Measurements from ENCODE around the gene SNRPD2. TPM values are rescaled to one million over a fixed set of nuclear protein-coding genes. Genes with fewer than 3 reads are reported as not detected.

SNRPD2 gene
- total RNA-seq, 2 donors from 2014 or later: 389 to 427 TPM

DNA sequence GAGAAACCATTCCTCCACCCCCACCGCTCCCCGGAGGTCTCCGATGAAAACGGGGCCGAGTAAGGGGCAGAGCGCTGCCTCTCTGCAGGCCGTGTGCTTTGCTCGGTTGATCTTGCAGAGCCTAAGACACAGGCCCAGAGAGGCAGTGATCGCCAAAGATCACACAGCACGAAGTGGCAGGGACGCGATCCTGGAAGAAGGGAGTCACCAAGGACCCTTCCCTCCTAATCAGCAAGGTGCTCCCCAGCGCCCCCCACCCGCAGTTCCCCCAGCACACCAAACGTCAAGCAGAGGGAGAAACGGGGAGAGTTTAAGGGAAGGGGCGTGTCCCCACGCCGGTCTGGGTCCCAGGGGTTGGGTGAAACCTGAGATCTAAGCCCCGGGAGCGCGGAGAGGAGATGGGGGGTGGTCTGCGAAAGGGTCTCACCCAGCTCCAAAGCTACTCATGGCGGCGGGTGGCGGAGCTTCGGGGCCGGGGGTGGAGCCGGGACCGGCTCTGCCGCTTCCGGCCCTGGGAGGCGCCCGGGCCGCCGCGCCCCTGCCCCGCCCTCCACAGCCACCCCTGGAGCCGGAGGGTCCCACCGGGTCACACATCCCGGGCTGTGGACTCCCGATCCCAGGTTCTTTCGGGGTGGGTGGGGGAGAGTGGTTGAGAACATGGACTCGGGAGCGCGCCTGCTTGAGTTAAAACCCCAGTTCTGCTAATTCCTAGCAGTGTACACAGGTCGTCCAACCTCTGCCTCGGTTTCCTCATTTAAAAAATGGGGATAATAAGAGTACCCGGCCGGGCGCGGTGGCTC, 52.6 kb downstream of the SNRPD2 start, which contains the start of gene EML2:
Gene EML2 (minus strand): TSS at position 468 of the 800 bp plus-strand sequence. CDS start 21 bp downstream, at position 447.
- ATAC-seq (peak in 1 of 2 donors; percentile 12), DNase-seq (ENCODE audit: low spot score) (peak; percentile 75)
- peaks cover 39 to 40% of the 10 kb centered on the region in 2 donors for H3K4me1 Mint-ChIP-seq (ENCODE audit: low read depth in 2 of 2)
- H3K36me3 Mint-ChIP-seq: peaks cover 10% of the 10 kb centered on the region
- H3K27ac Mint-ChIP-seq: peak within 1 kb of the TSS; percentile 93 to 94
- H3K9me3 Mint-ChIP-seq: peaks cover 4% of the 10 kb centered on the region
- H3K27me3 Mint-ChIP-seq: no peaks in the 10 kb centered on the region
- peak within 1 kb of the TSS; percentile 92 for H3K4me3 Mint-ChIP-seq

DNA sequence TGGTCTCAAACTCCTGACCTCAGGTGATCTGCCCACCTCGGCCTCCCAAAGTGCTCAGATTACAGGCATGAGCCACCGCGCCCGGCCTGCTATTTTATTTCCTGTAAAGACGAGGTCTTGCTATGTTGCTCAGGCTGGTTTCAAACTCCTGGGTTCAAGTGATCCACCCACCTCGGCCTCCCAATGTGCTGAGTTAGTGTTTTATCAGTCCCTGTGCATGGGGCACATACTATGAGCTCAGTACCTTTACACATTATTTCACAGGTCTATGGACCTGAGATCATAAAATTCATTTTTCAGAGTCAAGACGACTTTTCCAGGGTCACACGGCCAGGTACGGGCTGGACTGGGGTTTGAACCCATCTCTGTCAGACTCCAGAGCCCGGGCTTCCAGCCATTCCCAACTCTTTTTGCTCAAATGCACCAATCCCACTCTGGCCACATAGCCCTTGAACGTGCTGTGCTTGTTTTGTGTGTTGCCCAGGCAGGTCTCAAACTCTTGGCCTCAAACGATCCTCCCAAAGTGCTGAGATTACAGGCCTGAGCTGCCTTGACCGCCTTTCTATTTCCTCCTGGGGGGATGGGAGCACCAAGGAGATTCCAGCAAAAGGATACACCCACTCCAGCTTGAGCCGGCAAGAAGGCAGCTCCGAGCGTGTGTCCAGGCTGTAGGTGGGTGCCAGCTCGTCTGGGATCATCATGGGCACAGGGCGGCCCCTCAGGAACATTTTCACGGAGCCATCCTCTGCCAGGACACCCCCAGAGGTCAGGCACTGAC, 53.7 kb downstream of the SNRPD2 start:
- H3K27me3 Mint-ChIP-seq: no peaks in the 10 kb centered on the region
- peaks cover 4% of the 10 kb centered on the region for H3K9me3 Mint-ChIP-seq
- peaks cover 10% of the 10 kb centered on the region for H3K36me3 Mint-ChIP-seq
- H3K4me1 Mint-ChIP-seq (ENCODE audit: low read depth in 2 of 2): peaks cover 31 to 35% of the 10 kb centered on the region in 2 donors
- ATAC-seq (no peak), DNase-seq (ENCODE audit: low spot score) (no peak)
- peak overlapping the region; percentile 92 for H3K4me3 Mint-ChIP-seq
- H3K27ac Mint-ChIP-seq: peak overlapping the region; percentile 93 to 94

Other genes with a start within 250 kb of the SNRPD2 start
- gene FOSB, start 224.0 kb downstream of the SNRPD2 start, total RNA-seq: 10 to 100 TPM; 16.3 to 18.0 TPM
- 1 to 10 TPM; 5.9 to 7.8 TPM for gene RTN2, start 194.9 kb downstream of the SNRPD2 start, total RNA-seq
- gene PPM1N, start 193.5 kb downstream of the SNRPD2 start, total RNA-seq: 1 to 10 TPM; 3.2 to 3.6 TPM
- gene VASP, start 184.5 kb downstream of the SNRPD2 start, total RNA-seq: 100 to 1,000 TPM; 447 to 589 TPM
- gene OPA3, start 107.2 kb downstream of the SNRPD2 start, total RNA-seq: 10 to 100 TPM; 17.0 to 17.5 TPM
- gene GPR4, start 89.7 kb downstream of the SNRPD2 start, total RNA-seq: under 1 TPM in 1 of 2 donors, not detected in 1; 0.24 TPM
- 100 to 1,000 TPM; 232 to 255 TPM for gene EML2, start 52.6 kb downstream of the SNRPD2 start, total RNA-seq
- gene GIPR, start 23.7 kb downstream of the SNRPD2 start, total RNA-seq: 10 to 100 TPM; 29.0 to 74.0 TPM
- 10 to 100 TPM in 1 of 2 donors, 1 to 10 TPM in 1; 8.4 to 22.7 TPM for gene QPCTL, start 713 bp upstream of the SNRPD2 start, total RNA-seq
- gene FBXO46, start 38.9 kb upstream of the SNRPD2 start, total RNA-seq: 10 to 100 TPM; 36.9 to 53.8 TPM
- not detected for gene MEIOSIN, start 41.5 kb upstream of the SNRPD2 start, total RNA-seq
- gene SIX5, start 77.3 kb upstream of the SNRPD2 start, total RNA-seq: 1 to 10 TPM; 3.0 to 3.6 TPM
- gene DMPK, start 90.5 kb upstream of the SNRPD2 start, total RNA-seq: 10 to 100 TPM; 40.8 to 51.1 TPM
- 10 to 100 TPM; 51.3 to 76.6 TPM for gene DMWD, start 100.9 kb upstream of the SNRPD2 start, total RNA-seq
- under 1 TPM; 0.38 to 0.98 TPM for gene RSPH6A, start 123.4 kb upstream of the SNRPD2 start, total RNA-seq
- gene SYMPK, start 171.2 kb upstream of the SNRPD2 start, total RNA-seq: 100 to 1,000 TPM; 107 to 217 TPM
- gene FOXA3, start 172.4 kb upstream of the SNRPD2 start, total RNA-seq: under 1 TPM in 1 of 2 donors, not detected in 1; 0.19 TPM
- gene IRF2BP1, start 194.2 kb upstream of the SNRPD2 start, total RNA-seq: 10 to 100 TPM; 14.5 to 18.2 TPM
- gene MYPOP, start 210.7 kb upstream of the SNRPD2 start, total RNA-seq: 10 to 100 TPM; 10.6 to 14.9 TPM
- gene NANOS2, start 222.8 kb upstream of the SNRPD2 start, total RNA-seq: not detected